H1 (cell line): ENCODE measurements around the gene DNM2. TPM values are rescaled to one million over a fixed set of nuclear protein-coding genes. Genes with fewer than 3 reads are reported as not detected.
A peak's percentile ranks its signal among the peaks of the same experiment; 100 is the strongest.

ENCODE experiments used
- CTCF ChIA-PET: fragments of 300-600 bp; sonication (Branson Sonifier 250); formaldehyde crosslinking; loops from one replicate; lab custom pipeline; 2021; ENCODE audit not compliant: partially characterized antibody; lab: Charles Lee
- POLR2A ChIA-PET: fragments of 300-600 bp; sonication (Branson Sonifier 250); formaldehyde crosslinking; loops from one replicate; lab custom pipeline; 2021; ENCODE audit warnings: inconsistent platforms; ENCODE audit not compliant: partially characterized antibody; lab: Charles Lee
- DNase-seq, 2 experiments: peaks; one replicate each; pipeline versions ENCODE4 v3.0.0 to v3.0.0-alpha.2; 2010 to 2022; ENCODE audit warnings: low spot score in 2 of 2, low read depth in 1 of 2, mixed read lengths in 1 of 2
- FAIRE-seq: peaks from 2 replicates; lab custom pipeline; 2011; peaks lifted over from hg19 to GRCh38; lab: Jason Lieb, UNC
- H2AFZ ChIP-seq: 2 replicates; pipeline ENCODE4 v1.8.1; 2012; ENCODE audit warnings: low read length, inconsistent platforms
- H2AK5ac ChIP-seq: 2 replicates; pipeline ENCODE4 v1.6.1; 2013; ENCODE audit warnings: low read depth, low read length
- H2BK120ac ChIP-seq: replicated peaks from 2 replicates; pipeline ENCODE3; 2013; ENCODE audit warnings: low read depth, low read length, inconsistent platforms
- H2BK12ac ChIP-seq: 2 replicates; pipeline ENCODE4 v1.6.1; 2013; ENCODE audit warnings: low read depth, low read length
- H2BK15ac ChIP-seq: 2 replicates; pipeline ENCODE4 v1.6.1; 2013; ENCODE audit warnings: low read length
- H2BK20ac ChIP-seq: 2 replicates; pipeline ENCODE4 v1.6.1; 2013; ENCODE audit warnings: low read length
- H2BK5ac ChIP-seq: 2 replicates; pipeline ENCODE4 v1.6.1; 2013; ENCODE audit warnings: low read depth, low read length
- H3K14ac ChIP-seq: 2 replicates; pipeline ENCODE4 v1.6.1; 2013; ENCODE audit warnings: inconsistent platforms; ENCODE audit not compliant: insufficient read length
- H3K18ac ChIP-seq: 2 replicates; pipeline ENCODE4 v1.6.1; 2013; ENCODE audit warnings: low read length; ENCODE audit errors: extremely low read depth
- H3K23ac ChIP-seq: 2 replicates; pipeline ENCODE4 v1.6.1; 2013; ENCODE audit warnings: inconsistent platforms; ENCODE audit not compliant: insufficient read length
- H3K23me2 ChIP-seq: 2 replicates; pipeline ENCODE4 v1.6.1; 2013; ENCODE audit warnings: low read depth, low read length
- H3K27ac ChIP-seq: 2 replicates; pipeline ENCODE4 v1.6.1; 2011; ENCODE audit warnings: low read depth, low read length, inconsistent platforms
- H3K27me3 ChIP-seq, 4 experiments: replicated peaks in 1 of 4; 1 replicate in 1 of 4; 2 replicates in 3 of 4; pipeline versions ENCODE4 v1.6.1 to v1.8.1; 2011 to 2013; ENCODE audit warnings: low read length in 3 of 4, mild to moderate bottlenecking in 3 of 4, inconsistent platforms in 2 of 4, mixed read lengths in 2 of 4, moderate library complexity in 1 of 4; ENCODE audit not compliant: control insufficient read depth in 3 of 4, insufficient read depth in 3 of 4; ENCODE audit errors: extremely low read depth in 1 of 4
- H3K36me3 ChIP-seq, 4 experiments: 2 replicates each; pipeline versions ENCODE4 v1.6.1 to v1.8.1; 2011 to 2013; ENCODE audit warnings: mild to moderate bottlenecking in 4 of 4, low read length in 3 of 4, moderate library complexity in 2 of 4, control low read depth in 1 of 4, inconsistent platforms in 1 of 4; ENCODE audit not compliant: insufficient read depth in 4 of 4, control insufficient read depth in 2 of 4
- H3K4ac ChIP-seq: replicated peaks from 2 replicates; pipeline ENCODE3; 2013; ENCODE audit warnings: low read length, low read depth, mixed read lengths, inconsistent platforms; ENCODE audit not compliant: insufficient read length
- H3K4me1 ChIP-seq, 4 experiments: replicated peaks in 1 of 4; 1 replicate in 1 of 4; 2 replicates in 3 of 4; pipeline versions ENCODE4 v1.6.1 to v1.8.1; 2011 to 2013; ENCODE audit warnings: low read length in 3 of 4, inconsistent platforms in 2 of 4, mixed read lengths in 1 of 4; ENCODE audit not compliant: insufficient read depth in 4 of 4, control insufficient read depth in 3 of 4
- H3K4me2 ChIP-seq, 2 experiments: 2 replicates each; pipeline versions ENCODE4 v1.6.1 to v1.8.1; 2011 to 2013; ENCODE audit warnings: low read depth in 2 of 2, low read length in 2 of 2, control low read depth in 1 of 2, inconsistent platforms in 1 of 2, mild to moderate bottlenecking in 1 of 2; ENCODE audit not compliant: insufficient read depth in 1 of 2
- H3K4me3 ChIP-seq, 4 experiments: fragments of 200-600, 300-600 bp in 1 of 4; sonication (generic), shearing (Covaris generic), sonication (Bioruptor Twin) in 1 of 4; 2 replicates each; pipeline versions ENCODE4 v1.5.1 to v1.8.1; 2011 to 2016; ENCODE audit warnings: low read length in 4 of 4, low read depth in 3 of 4, control low read depth in 2 of 4, inconsistent platforms in 2 of 4, mild to moderate bottlenecking in 2 of 4, mixed read lengths in 1 of 4, moderate library complexity in 1 of 4; ENCODE audit not compliant: insufficient read depth in 2 of 4; ENCODE audit errors: extremely low read depth in 1 of 4
- H3K56ac ChIP-seq: replicated peaks from 2 replicates; pipeline ENCODE3; 2013; ENCODE audit warnings: low read depth, mild to moderate bottlenecking, mixed read lengths, low read length, inconsistent platforms; ENCODE audit not compliant: insufficient read length
- H3K79me1 ChIP-seq: 2 replicates; pipeline ENCODE4 v1.6.1; 2013; ENCODE audit warnings: low read depth, low read length, control low read depth
- H3K79me2 ChIP-seq, 2 experiments: 2 replicates each; pipeline versions ENCODE4 v1.6.1 to v1.8.1; 2012 to 2013; ENCODE audit warnings: low read length in 2 of 2, mild to moderate bottlenecking in 2 of 2, inconsistent platforms in 1 of 2; ENCODE audit not compliant: insufficient read depth in 2 of 2, control insufficient read depth in 1 of 2
- H3K9ac ChIP-seq, 4 experiments: replicated peaks in 1 of 4; 1 replicate in 1 of 4; 2 replicates in 3 of 4; pipeline versions ENCODE4 v1.6.1 to v1.8.1; 2011 to 2013; ENCODE audit warnings: low read depth in 3 of 4, low read length in 3 of 4, control low read depth in 2 of 4, mild to moderate bottlenecking in 2 of 4, moderate library complexity in 2 of 4, inconsistent platforms in 1 of 4; ENCODE audit errors: extremely low read depth in 1 of 4
- H3K9me3 ChIP-seq, 2 experiments: 2 replicates each; pipeline versions ENCODE4 v1.6.1 to v1.8.1; 2012 to 2013; ENCODE audit warnings: mild to moderate bottlenecking in 2 of 2, moderate library complexity in 2 of 2, control low read depth in 1 of 2, inconsistent platforms in 1 of 2, low read depth in 1 of 2, low read length in 1 of 2, mixed read lengths in 1 of 2; ENCODE audit not compliant: insufficient read depth in 2 of 2
- H4K20me1 ChIP-seq, 2 experiments: replicated peaks in 1 of 2; 2 replicates each; pipeline versions ENCODE3 to v1.8.1; 2011 to 2013; ENCODE audit warnings: inconsistent platforms in 2 of 2, low read length in 2 of 2, mild to moderate bottlenecking in 1 of 2; ENCODE audit not compliant: insufficient read depth in 2 of 2, control insufficient read depth in 1 of 2
- H4K5ac ChIP-seq: 2 replicates; pipeline ENCODE4 v1.6.1; 2013; ENCODE audit warnings: low read length, low read depth, mixed read lengths, inconsistent platforms; ENCODE audit not compliant: insufficient read length
- H4K8ac ChIP-seq: 2 replicates; pipeline ENCODE4 v1.8.0; 2013; ENCODE audit warnings: mild to moderate bottlenecking, moderate library complexity, low read length, inconsistent platforms; ENCODE audit not compliant: insufficient read depth; ENCODE audit errors: extremely low read depth
- H4K91ac ChIP-seq: replicated peaks from 2 replicates; pipeline ENCODE3; 2013; ENCODE audit warnings: low read length, mixed read lengths, inconsistent platforms; ENCODE audit not compliant: insufficient read length
- CEBPB ChIP-seq: IDR thresholded peaks from 2 replicates; pipeline ENCODE4 v1.6.1; 2012; ENCODE audit warnings: low read depth, low read length
- FOSL1 ChIP-seq: IDR thresholded peaks from 2 replicates; pipeline ENCODE4 v1.6.1; 2011; ENCODE audit warnings: mild to moderate bottlenecking, low read depth, low read length, moderate library complexity; ENCODE audit not compliant: insufficient read depth
- KDM4A ChIP-seq: IDR thresholded peaks from one replicate; pipeline ENCODE4 v1.7.1; 2012; ENCODE audit warnings: low read depth, mild to moderate bottlenecking, moderate library complexity, low read length, inconsistent platforms; ENCODE audit not compliant: severe bottlenecking
- KDM5A ChIP-seq: fragments of 200-600 bp; IDR thresholded peaks from 2 replicates; pipeline ENCODE4 v1.7.1; 2012; ENCODE audit warnings: mild to moderate bottlenecking, low read length, inconsistent platforms, mixed read lengths
- PHF8 ChIP-seq: fragments of 200-600 bp; sonication (generic); conservative IDR thresholded peaks from 2 replicates; pipeline ENCODE4 v1.7.1; 2012; ENCODE audit warnings: low read depth, mild to moderate bottlenecking, inconsistent platforms, low read length, moderate library complexity
- POLR2AphosphoS5 ChIP-seq: IDR thresholded peaks from 2 replicates; pipeline ENCODE4 v1.6.1; 2011; ENCODE audit warnings: low read depth, low read length
- RBBP5 ChIP-seq: IDR thresholded peaks from 2 replicates; pipeline ENCODE4 v1.7.1; 2012; ENCODE audit warnings: low read depth, mild to moderate bottlenecking, inconsistent platforms, low read length, moderate library complexity, borderline replicate concordance
- TCF12 ChIP-seq: IDR thresholded peaks from 2 replicates; pipeline ENCODE4 v1.6.1; 2011; ENCODE audit warnings: low read depth, mild to moderate bottlenecking, low read length
- YY1 ChIP-seq: IDR thresholded peaks from 2 replicates; pipeline ENCODE4 v1.6.1; 2011; ENCODE audit warnings: low read depth, mild to moderate bottlenecking, low read length
- WGBS, 2 experiments: shearing (Covaris generic) in 1 of 2; methylation state at CpG; one replicate each; pipeline versions ENCODE4 v1.1.6 to v1.1.7; 2013 to 2015; ENCODE audit warnings: low lambda C conversion rate in 2 of 2, mixed read lengths in 2 of 2, inconsistent platforms in 1 of 2, low coverage in 1 of 2, missing lambda C conversion rate in 1 of 2; ENCODE audit not compliant: insufficient replicate concordance in 2 of 2, insufficient coverage in 1 of 2, insufficient read length in 1 of 2; ENCODE audit errors: extremely low coverage in 1 of 2, missing lambda C conversion rate in 1 of 2; 5-methylcytosine and 5-hydroxymethylcytosine counted together
- polyA plus RNA-seq, 7 experiments: library from polyadenylated mRNA; depleted of rRNA in 3 of 7; stranded (reverse) in 5 of 7; unstranded in 2 of 7; fragments of >200 nt in 5 of 7; fragments of 200-250 nt in 2 of 7; gene quantifications; 1 replicate in 5 of 7; 2 replicates in 1 of 7; 4 replicates in 1 of 7; pipeline versions ENCODE4 v1.2.1 to v1.2.3, GENCODE V29; 2011 to 2013; ENCODE audit warnings: missing spikeins in 2 of 7, mixed read lengths in 2 of 7
- total RNA-seq: library from RNA; stranded (reverse); fragmentation: NEBNext Ultra II Directional; extraction: Animal tissue kit (Norgen Biotek cat#: 25700); gene quantifications from 2 replicates; pipeline ENCODE4 v1.2.1, GENCODE V29; 2021
- TF ChIP-seq, protein P1 (sequence below), 3 experiments: IDR thresholded peaks; 1 replicate in 2 of 3; 2 replicates in 1 of 3; pipeline versions ENCODE4 v1.5.1 to v1.6.1; 2011; ENCODE audit warnings: low read length in 3 of 3, mild to moderate bottlenecking in 3 of 3, inconsistent platforms in 2 of 3, low read depth in 1 of 3, moderate library complexity in 1 of 3; ENCODE audit not compliant: insufficient read depth in 1 of 3; ENCODE audit errors: control extremely low read depth in 1 of 3

Gene DNM2
- total and polyA plus RNA-seq, 2 of the 8 experiments (the other 6 are each of a cell fraction or from before 2014, with no cell fraction given): 61.9 to 120 TPM

DNA sequence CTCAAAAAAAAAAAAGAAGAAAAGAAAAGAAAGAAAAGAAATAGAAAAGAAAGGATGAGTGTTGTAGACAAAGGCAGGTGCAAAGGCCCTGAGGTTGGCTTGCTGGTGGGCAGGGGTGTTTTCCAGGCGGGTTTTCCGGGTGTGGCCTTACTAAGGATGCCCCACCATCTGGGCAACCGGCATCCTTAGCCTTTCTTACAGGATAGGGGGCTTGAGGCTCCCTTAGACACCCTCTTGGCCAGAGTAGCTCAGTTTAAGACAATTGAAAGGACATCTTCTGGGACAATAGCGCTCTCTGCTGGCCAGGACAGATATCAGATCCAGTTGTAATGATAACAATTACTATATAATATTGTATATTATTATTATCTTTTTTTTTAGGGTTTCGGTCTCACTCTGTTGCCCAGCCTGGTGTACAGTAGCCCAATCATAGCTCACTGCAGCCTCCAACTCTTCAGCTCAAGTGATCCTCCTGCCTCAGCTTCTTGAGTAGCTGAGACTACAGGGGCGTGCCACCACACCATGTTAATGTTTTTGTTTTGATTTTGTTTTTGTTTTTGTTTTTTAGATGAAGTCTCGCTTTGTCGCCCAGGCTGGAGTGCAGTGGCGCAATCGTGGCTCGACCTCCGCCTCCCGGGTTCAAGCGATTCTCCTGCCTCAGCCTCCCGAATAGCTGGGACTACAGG, 18.1 kb upstream of the DNM2 start:
- no peak overlapping the region for H3K18ac ChIP-seq
- no peaks in the 10 kb centered on the region for H3K36me3 ChIP-seq
- H3K23ac ChIP-seq: no peak overlapping the region
- no peak overlapping the region for H2BK5ac ChIP-seq
- H2AK5ac ChIP-seq: no peak overlapping the region
- peaks cover 8% of the 10 kb centered on the region; the same call in 1 of the 2 replicates for H3K23me2 ChIP-seq
- no peak overlapping the region for H2BK15ac ChIP-seq
- no peak overlapping the region for H3K56ac ChIP-seq
- no peak overlapping the region for H2BK20ac ChIP-seq
- no peak overlapping the region for H3K4ac ChIP-seq
- no peak overlapping the region for H3K4me3 ChIP-seq
- H4K5ac ChIP-seq: no peak overlapping the region
- H4K8ac ChIP-seq: no peak overlapping the region
- no peak overlapping the region for H3K27ac ChIP-seq
- no peaks in the 10 kb centered on the region for H3K9me3 ChIP-seq
- H3K14ac ChIP-seq: no peak overlapping the region
- no peak overlapping the region for H3K4me2 ChIP-seq
- peaks cover 3 to 6% of the 10 kb centered on the region in 2 experiments for H4K20me1 ChIP-seq
- ChIA-PET POLR2A (interaction anchor here (0.6 to 55.9 kb wide), 6 partner anchors 11 to 282 kb away, joined by 3 to 1874 read pairs (median 7); partner anchors contain the start of genes ILF3 and TMED1), CTCF (interaction anchor here (0.5 to 7.6 kb wide), 60 partner anchors 8 to 269 kb away, joined by 3 to 64 read pairs (median 4); partner anchors contain the start of gene ATG4D)
- DNase-seq: peak in 1 of 2 experiments; percentile 77
- 51% methylated on average over 15 of the region's 15 CpGs; no CpG with 5 or more reads in 1 of the 2 experiments for WGBS, 2 experiments
- no peak for FAIRE-seq
- H2AFZ ChIP-seq: no peak overlapping the region
- H2BK120ac ChIP-seq: no peak overlapping the region
- H3K4me1 ChIP-seq: peaks cover 0 to 3% (median 1%) of the 10 kb centered on the region in 4 experiments; a peak in 4 of 7 replicates
- H3K79me2 ChIP-seq: no peaks in the 10 kb centered on the region
- no peak overlapping the region for H2BK12ac ChIP-seq
- H3K9ac ChIP-seq: no peak overlapping the region
- H3K79me1 ChIP-seq: no peaks in the 10 kb centered on the region
- H3K27me3 ChIP-seq: no peaks in the 10 kb centered on the region
- no peak overlapping the region for H4K91ac ChIP-seq
- TF ChIP-seq TCF12: 0 out of 2 replicates have a peak, but pooled peaks have one; percentile 69
- TF ChIP-seq, protein P1, sequence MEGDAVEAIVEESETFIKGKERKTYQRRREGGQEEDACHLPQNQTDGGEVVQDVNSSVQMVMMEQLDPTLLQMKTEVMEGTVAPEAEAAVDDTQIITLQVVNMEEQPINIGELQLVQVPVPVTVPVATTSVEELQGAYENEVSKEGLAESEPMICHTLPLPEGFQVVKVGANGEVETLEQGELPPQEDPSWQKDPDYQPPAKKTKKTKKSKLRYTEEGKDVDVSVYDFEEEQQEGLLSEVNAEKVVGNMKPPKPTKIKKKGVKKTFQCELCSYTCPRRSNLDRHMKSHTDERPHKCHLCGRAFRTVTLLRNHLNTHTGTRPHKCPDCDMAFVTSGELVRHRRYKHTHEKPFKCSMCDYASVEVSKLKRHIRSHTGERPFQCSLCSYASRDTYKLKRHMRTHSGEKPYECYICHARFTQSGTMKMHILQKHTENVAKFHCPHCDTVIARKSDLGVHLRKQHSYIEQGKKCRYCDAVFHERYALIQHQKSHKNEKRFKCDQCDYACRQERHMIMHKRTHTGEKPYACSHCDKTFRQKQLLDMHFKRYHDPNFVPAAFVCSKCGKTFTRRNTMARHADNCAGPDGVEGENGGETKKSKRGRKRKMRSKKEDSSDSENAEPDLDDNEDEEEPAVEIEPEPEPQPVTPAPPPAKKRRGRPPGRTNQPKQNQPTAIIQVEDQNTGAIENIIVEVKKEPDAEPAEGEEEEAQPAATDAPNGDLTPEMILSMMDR (IDR thresholded peaks at IDR 0.05; ENCODE audit: control extremely low read depth in 1 of 3, insufficient read depth in 1 of 3, low read depth in 1 of 3, low read length in 3 of 3): peak in 2 of 3 experiments; percentile 61 to 74; a peak in 3 of 4 replicates
- TF ChIP-seq KDM4A: no peak
- no peak for TF ChIP-seq PHF8
- TF ChIP-seq FOSL1: no peak
- no peak for TF ChIP-seq POLR2AphosphoS5
- TF ChIP-seq RBBP5: no peak
- TF ChIP-seq YY1: 0 out of 2 replicates have a peak, but pooled peaks have one; percentile 29
- no peak for TF ChIP-seq CEBPB
- no peak for TF ChIP-seq KDM5A
